Mesenchymal stem cell (in vitro differentiated cells and primary cell): Measurements from ENCODE around the gene PGBD2. TPM values are rescaled to one million over a fixed set of nuclear protein-coding genes. Genes with fewer than 3 reads are reported as not detected.

Experiments used
- DNase-seq: peaks from one replicate; pipeline ENCODE4 v3.0.0-alpha.2; 2013
- H2AFZ ChIP-seq: one replicate; pipeline ENCODE4 v1.6.1; 2013; ENCODE audit warnings: low read depth, mild to moderate bottlenecking, control low read depth, inconsistent platforms, low read length, moderate library complexity
- H2AK5ac ChIP-seq: 2 replicates; pipeline ENCODE4 v1.6.1; 2013; ENCODE audit warnings: low read length, moderate library complexity, mild to moderate bottlenecking, inconsistent platforms; ENCODE audit not compliant: severe bottlenecking
- H2BK120ac ChIP-seq: one replicate; pipeline ENCODE4 v1.6.1; 2013; ENCODE audit warnings: low read depth, mild to moderate bottlenecking, inconsistent platforms, low read length, moderate library complexity
- H2BK12ac ChIP-seq, 2 experiments: one replicate each; pipeline ENCODE4 v1.6.1; 2013; ENCODE audit warnings: inconsistent platforms in 2 of 2, low read length in 2 of 2, mild to moderate bottlenecking in 2 of 2, moderate library complexity in 2 of 2, control low read depth in 1 of 2
- H2BK15ac ChIP-seq: one replicate; pipeline ENCODE4 v1.6.1; 2013; ENCODE audit warnings: mild to moderate bottlenecking, low read depth, inconsistent platforms; ENCODE audit not compliant: poor library complexity, severe bottlenecking
- H2BK5ac ChIP-seq: 2 replicates; pipeline ENCODE4 v1.6.1; 2013; ENCODE audit warnings: low read depth, mild to moderate bottlenecking, low read length, control low read depth, inconsistent platforms; ENCODE audit not compliant: poor library complexity, severe bottlenecking
- H3K14ac ChIP-seq, 2 experiments: one replicate each; pipeline ENCODE4 v1.6.1; 2013; ENCODE audit warnings: inconsistent platforms in 2 of 2, low read length in 2 of 2, control low read depth in 1 of 2, mild to moderate bottlenecking in 1 of 2, moderate library complexity in 1 of 2
- H3K18ac ChIP-seq, 2 experiments: one replicate each; pipeline ENCODE4 v1.6.1; 2013; ENCODE audit warnings: inconsistent platforms in 2 of 2, low read length in 2 of 2, control low read depth in 1 of 2, low read depth in 1 of 2, mild to moderate bottlenecking in 1 of 2
- H3K23ac ChIP-seq, 2 experiments: one replicate each; pipeline ENCODE4 v1.6.1; 2013; ENCODE audit warnings: inconsistent platforms in 2 of 2, low read length in 2 of 2, mild to moderate bottlenecking in 2 of 2, moderate library complexity in 2 of 2, control low read depth in 1 of 2
- H3K27ac ChIP-seq: 2 replicates; pipeline ENCODE4 v1.5.1; 2013; ENCODE audit warnings: mild to moderate bottlenecking, moderate library complexity, low read length, control low read depth, inconsistent platforms; ENCODE audit not compliant: poor library complexity, severe bottlenecking
- H3K27me3 ChIP-seq, 2 experiments: 2 replicates each; pipeline versions ENCODE4 v1.6.1 to v1.7.0; 2013; ENCODE audit warnings: low read length in 2 of 2, mild to moderate bottlenecking in 2 of 2, moderate library complexity in 2 of 2, control low read depth in 1 of 2, inconsistent platforms in 1 of 2; ENCODE audit not compliant: control insufficient read depth in 1 of 2, insufficient read depth in 1 of 2
- H3K36me3 ChIP-seq, 2 experiments: 2 replicates each; pipeline versions ENCODE4 v1.6.1 to v1.7.0; 2013; ENCODE audit warnings: low read length in 2 of 2, control low read depth in 1 of 2, inconsistent platforms in 1 of 2, low read depth in 1 of 2, mild to moderate bottlenecking in 1 of 2; ENCODE audit not compliant: insufficient read depth in 2 of 2, control insufficient read depth in 1 of 2
- H3K4ac ChIP-seq, 2 experiments: one replicate each; pipeline ENCODE4 v1.6.1; 2013; ENCODE audit warnings: inconsistent platforms in 2 of 2, low read length in 2 of 2, mild to moderate bottlenecking in 2 of 2, moderate library complexity in 2 of 2, control low read depth in 1 of 2, low read depth in 1 of 2
- H3K4me1 ChIP-seq: 2 replicates; pipeline ENCODE4 v1.6.1; 2013; ENCODE audit warnings: low read depth, low read length, control low read depth; ENCODE audit not compliant: control insufficient read depth, insufficient read depth
- H3K4me2 ChIP-seq: 2 replicates; pipeline ENCODE4 v1.6.1; 2013; ENCODE audit warnings: low read length, mild to moderate bottlenecking, inconsistent platforms; ENCODE audit not compliant: poor library complexity, severe bottlenecking
- H3K4me3 ChIP-seq, 2 experiments: 2 replicates each; pipeline versions ENCODE4 v1.5.1 to v1.7.0; 2013; ENCODE audit warnings: low read length in 2 of 2, mild to moderate bottlenecking in 2 of 2, control low read depth in 1 of 2, low read depth in 1 of 2; ENCODE audit not compliant: insufficient read depth in 1 of 2
- H3K79me1 ChIP-seq: replicated peaks from 2 replicates; pipeline ENCODE4 v1.6.1; 2013; ENCODE audit warnings: mild to moderate bottlenecking, control low read depth, low read length, inconsistent platforms; ENCODE audit not compliant: poor library complexity, severe bottlenecking
- H3K9ac ChIP-seq: 2 replicates; pipeline ENCODE4 v1.7.0; 2013; ENCODE audit warnings: mild to moderate bottlenecking, low read length, moderate library complexity
- H3K9me3 ChIP-seq: 2 replicates; pipeline ENCODE4 v1.7.0; 2013; ENCODE audit warnings: mild to moderate bottlenecking, low read length; ENCODE audit not compliant: control insufficient read depth
- H4K8ac ChIP-seq: one replicate; pipeline ENCODE4 v1.6.1; 2013; ENCODE audit warnings: inconsistent platforms, mild to moderate bottlenecking, low read length, moderate library complexity
- H4K91ac ChIP-seq: one replicate; pipeline ENCODE4 v1.6.1; 2013; ENCODE audit warnings: mild to moderate bottlenecking, low read length, inconsistent platforms
- WGBS: methylation state at CpG from one replicate; pipeline ENCODE4 v1.1.7; 2013; ENCODE audit warnings: mixed read lengths; 5-methylcytosine and 5-hydroxymethylcytosine counted together
- polyA plus RNA-seq, 2 experiments: library from polyadenylated mRNA; stranded (reverse); fragments of 200-250 nt; gene quantifications; one replicate each; pipeline ENCODE4 v1.2.3, GENCODE V29; 2013

Gene PGBD2, protein sequence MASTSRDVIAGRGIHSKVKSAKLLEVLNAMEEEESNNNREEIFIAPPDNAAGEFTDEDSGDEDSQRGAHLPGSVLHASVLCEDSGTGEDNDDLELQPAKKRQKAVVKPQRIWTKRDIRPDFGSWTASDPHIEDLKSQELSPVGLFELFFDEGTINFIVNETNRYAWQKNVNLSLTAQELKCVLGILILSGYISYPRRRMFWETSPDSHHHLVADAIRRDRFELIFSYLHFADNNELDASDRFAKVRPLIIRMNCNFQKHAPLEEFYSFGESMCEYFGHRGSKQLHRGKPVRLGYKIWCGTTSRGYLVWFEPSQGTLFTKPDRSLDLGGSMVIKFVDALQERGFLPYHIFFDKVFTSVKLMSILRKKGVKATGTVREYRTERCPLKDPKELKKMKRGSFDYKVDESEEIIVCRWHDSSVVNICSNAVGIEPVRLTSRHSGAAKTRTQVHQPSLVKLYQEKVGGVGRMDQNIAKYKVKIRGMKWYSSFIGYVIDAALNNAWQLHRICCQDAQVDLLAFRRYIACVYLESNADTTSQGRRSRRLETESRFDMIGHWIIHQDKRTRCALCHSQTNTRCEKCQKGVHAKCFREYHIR
- 1.7 TPM for polyA plus RNA-seq (2013, experiment 1 of 2)
- polyA plus RNA-seq (2013, experiment 2 of 2), result 1.8 TPM

- Histone ChIP-seq H3K9me3 (no peaks in the 10 kb centered on the region), H2BK15ac (peak within 1 kb of the TSS; percentile 23), H3K4me1 (peaks cover 2% of the 10 kb centered on the region), H3K18ac (peak within 1 kb of the TSS; percentile 96 to 100), H3K79me1 (peaks cover 29% of the 10 kb centered on the region), H2BK12ac (peak within 1 kb of the TSS in 1 of 2 experiments; percentile 46), H4K91ac (peak within 1 kb of the TSS; percentile 99), H2BK120ac (peak within 1 kb of the TSS; percentile 42), H4K8ac (peak within 1 kb of the TSS; percentile 100), H3K36me3 (peaks cover 0 to 3% of the 10 kb centered on the region in 2 experiments), H3K4me3 (peak within 1 kb of the TSS; percentile 76 to 94), H3K4ac (peak within 1 kb of the TSS; percentile 60 to 98), H3K9ac (peak within 1 kb of the TSS; percentile 97), H3K27ac (peak within 1 kb of the TSS; percentile 91), H3K23ac (no peak within 1 kb of the TSS), H3K4me2 (peak within 1 kb of the TSS; percentile 94), H2AFZ (peak within 1 kb of the TSS; percentile 93), H3K27me3 (peaks cover 0 to 3% of the 10 kb centered on the region in 2 experiments), H3K14ac (peak within 1 kb of the TSS in 1 of 2 experiments; percentile 94), H2BK5ac (peak within 1 kb of the TSS; percentile 60), H2AK5ac (peak within 1 kb of the TSS; percentile 75)
- peak; percentile 90 for DNase-seq
- under 1% methylated on average over 53 of the region's 80 CpGs for WGBS
Measured at GRCh38 chr1:248906009-248906752, at the start of gene PGBD2. PGBD2 (plus strand) TSS chr1:248906235; CDS start chr1:248913863, 7,628 bp downstream.

GRCh38 chr1:248857201-248857600, 48.8 kb upstream of the PGBD2 start:
- H3K9me3 ChIP-seq, result no peaks in the 10 kb centered on the region
- H3K36me3 ChIP-seq, result peaks cover 29% of the 10 kb centered on the region in 2 experiments
- H2AFZ ChIP-seq, result no peak overlapping the region
- H3K4ac ChIP-seq, result no peak overlapping the region
- H2AK5ac ChIP-seq, result peak overlapping the region; percentile 74
- H3K27ac ChIP-seq, result no peak overlapping the region
- H3K14ac ChIP-seq, result no peak overlapping the region
- no peak overlapping the region for H4K8ac ChIP-seq
- H2BK120ac ChIP-seq, result no peak overlapping the region
- DNase-seq, result no peak
- H3K18ac ChIP-seq, result no peak overlapping the region
- H2BK15ac ChIP-seq, result no peak overlapping the region
- peak overlapping the region; percentile 92 for H3K9ac ChIP-seq
- peak overlapping the region in 1 of 2 experiments; percentile 86 for H3K4me3 ChIP-seq
- H3K27me3 ChIP-seq, result no peaks in the 10 kb centered on the region
- WGBS, result 100% methylated on average over 4 of the region's 7 CpGs
- peaks cover 20% of the 10 kb centered on the region for H3K4me1 ChIP-seq
- no peak overlapping the region for H2BK5ac ChIP-seq
- no peak overlapping the region for H3K23ac ChIP-seq
- no peak overlapping the region for H2BK12ac ChIP-seq
- H3K79me1 ChIP-seq, result peaks cover 43% of the 10 kb centered on the region
- no peak overlapping the region for H3K4me2 ChIP-seq
- no peak overlapping the region for H4K91ac ChIP-seq

- no peak overlapping the region for H2BK5ac ChIP-seq
- H4K91ac ChIP-seq, result peak overlapping the region; percentile 80
- no peak for DNase-seq
- peak overlapping the region in 1 of 2 experiments; percentile 96 for H3K14ac ChIP-seq
- peak overlapping the region; percentile 94 for H3K4me2 ChIP-seq
- H3K4me1 ChIP-seq, result peaks cover 23% of the 10 kb centered on the region
- H2BK15ac ChIP-seq, result peak overlapping the region; percentile 65
- H3K27ac ChIP-seq, result no peak overlapping the region
- H4K8ac ChIP-seq, result peak overlapping the region; percentile 95
- peak overlapping the region; percentile 63 to 86 for H3K4me3 ChIP-seq
- H3K79me1 ChIP-seq, result peaks cover 40% of the 10 kb centered on the region
- H2BK120ac ChIP-seq, result no peak overlapping the region
- H3K4ac ChIP-seq, result peak overlapping the region; percentile 70 to 71
- H2AK5ac ChIP-seq, result peak overlapping the region; percentile 74
- no peaks in the 10 kb centered on the region for H3K9me3 ChIP-seq
- H3K23ac ChIP-seq, result peak overlapping the region in 1 of 2 experiments; percentile 90
- peak overlapping the region; percentile 92 for H3K9ac ChIP-seq
- H2BK12ac ChIP-seq, result peak overlapping the region in 1 of 2 experiments; percentile 80
- H3K27me3 ChIP-seq, result no peaks in the 10 kb centered on the region
- WGBS, result 33% methylated on average over 3 of the region's 4 CpGs
- peak overlapping the region; percentile 49 for H2AFZ ChIP-seq
- peak overlapping the region; percentile 58 to 92 for H3K18ac ChIP-seq
- peaks cover 25 to 26% of the 10 kb centered on the region in 2 experiments for H3K36me3 ChIP-seq
Measured at GRCh38 chr1:248857749-248858095, 48.3 kb upstream of the PGBD2 start.
